SK-N-SH (cell line): ENCODE results near the gene DCST1. TPM values are rescaled to one million over a fixed set of nuclear protein-coding genes. Genes with fewer than 3 reads are reported as not detected.

ENCODE experiments used
- CTCF ChIA-PET: fragments of 300-600, 350-600 bp; formaldehyde crosslinking; extraction: SDS; loops from one replicate; lab custom pipeline; 2021; lab: Yijun Ruan, JAX
- POLR2A ChIA-PET: fragments of 350-600 bp; sonication (Branson Sonifier 250); formaldehyde crosslinking; extraction: SDS; loops from one replicate; lab custom pipeline; 2020; ENCODE audit warnings: antibody characterized with exemption, inconsistent platforms; lab: Yijun Ruan, JAX
- DNase-seq: peaks from one replicate; pipeline ENCODE4 v3.0.0; 2012
- H2AFZ ChIP-seq: fragments of 200-600 bp; sonication (generic); 2 replicates; pipeline ENCODE4 v1.8.1; 2016; ENCODE audit warnings: antibody characterized with exemption, mild to moderate bottlenecking, low read depth
- H3F3A ChIP-seq: fragments of 200-600 bp; sonication (generic); replicated peaks from 2 replicates; pipeline ENCODE3; 2016; ENCODE audit warnings: antibody characterized with exemption, mild to moderate bottlenecking; ENCODE audit not compliant: insufficient read depth
- H3K27ac ChIP-seq, 2 experiments: fragments of 200-500 bp in 1 of 2; fragments of 200-600 bp in 1 of 2; sonication (Bioruptor generic) in 1 of 2; sonication (generic), shearing (Covaris generic) in 1 of 2; 2 replicates each; pipeline versions ENCODE4 v1.5.1 to v1.6.1; 2014 to 2016; ENCODE audit warnings: low read depth in 2 of 2, inconsistent platforms in 1 of 2, low read length in 1 of 2, mild to moderate bottlenecking in 1 of 2, mixed read lengths in 1 of 2
- H3K27me3 ChIP-seq: fragments of 200-600 bp; sonication (generic), shearing (Covaris generic); 2 replicates; pipeline ENCODE4 v1.6.1; 2016; ENCODE audit warnings: mixed run types; ENCODE audit not compliant: insufficient read depth
- H3K36me3 ChIP-seq, 2 experiments: fragments of 200-500 bp in 1 of 2; fragments of 200-600 bp in 1 of 2; sonication (Bioruptor generic) in 1 of 2; sonication (generic) in 1 of 2; replicated peaks in 1 of 2; 2 replicates each; pipeline versions ENCODE3 to v1.5.1; 2014 to 2016; ENCODE audit warnings: low read length in 1 of 2, mild to moderate bottlenecking in 1 of 2; ENCODE audit not compliant: insufficient read depth in 2 of 2, control insufficient read depth in 1 of 2
- H3K4me1 ChIP-seq, 2 experiments: fragments of 200-500 bp in 1 of 2; fragments of 200-600 bp in 1 of 2; sonication (Bioruptor generic) in 1 of 2; sonication (generic), shearing (Covaris generic) in 1 of 2; 2 replicates each; pipeline versions ENCODE4 v1.5.1 to v1.6.1; 2014 to 2016; ENCODE audit warnings: low read depth in 1 of 2, low read length in 1 of 2, mixed run types in 1 of 2; ENCODE audit not compliant: insufficient read depth in 2 of 2, control insufficient read depth in 1 of 2
- H3K4me2 ChIP-seq: fragments of 200-600 bp; sonication (generic), shearing (Covaris generic); 2 replicates; pipeline ENCODE4 v1.6.1; 2017; ENCODE audit warnings: mixed run types
- H3K4me3 ChIP-seq, 2 experiments: fragments of 200-500 bp in 1 of 2; fragments of 200-600 bp in 1 of 2; sonication (Bioruptor generic) in 1 of 2; sonication (generic), shearing (Covaris generic) in 1 of 2; 2 replicates each; pipeline versions ENCODE4 v1.5.1 to v1.8.1; 2014 to 2016; ENCODE audit warnings: low read depth in 2 of 2, inconsistent platforms in 1 of 2, low read length in 1 of 2, mild to moderate bottlenecking in 1 of 2, mixed read lengths in 1 of 2, moderate library complexity in 1 of 2
- H3K79me2 ChIP-seq: fragments of 200-600 bp; sonication (generic); 2 replicates; pipeline ENCODE4 v1.8.1; 2017; ENCODE audit warnings: mild to moderate bottlenecking; ENCODE audit not compliant: insufficient read depth
- H3K9ac ChIP-seq: fragments of 200-600 bp; sonication (generic); 2 replicates; pipeline ENCODE4 v1.6.1; 2017; ENCODE audit warnings: mixed run types
- H3K9me2 ChIP-seq: fragments of 200-600 bp; sonication (generic); 2 replicates; pipeline ENCODE4 v1.6.1; 2017; ENCODE audit warnings: mixed run types
- H3K9me3 ChIP-seq: fragments of 200-600 bp; sonication (generic); 2 replicates; pipeline ENCODE4 v1.6.1; 2017; ENCODE audit warnings: mixed run types, mild to moderate bottlenecking, moderate library complexity
- H4K20me1 ChIP-seq: fragments of 200-600 bp; sonication (generic); 2 replicates; pipeline ENCODE4 v1.6.1; 2017; ENCODE audit warnings: mild to moderate bottlenecking, mixed run types; ENCODE audit not compliant: insufficient read depth
- EP300 ChIP-seq, 2 experiments: IDR thresholded peaks; 2 replicates each; pipeline versions ENCODE4 v1.4.0 to v1.6.1; 2012; ENCODE audit warnings: borderline replicate concordance in 1 of 2, low read depth in 1 of 2, low read length in 1 of 2
- IRF3 ChIP-seq: fragments of 150-350 bp; IDR thresholded peaks from 2 replicates; pipeline ENCODE4 v1.6.1; 2016; ENCODE audit warnings: mild to moderate bottlenecking, low read depth, low read length
- MXI1 ChIP-seq: IDR thresholded peaks from 2 replicates; pipeline ENCODE4 v1.6.1; 2012; ENCODE audit warnings: mild to moderate bottlenecking, low read depth, low read length, improper control_type of control experiment
- PBX3 ChIP-seq: IDR thresholded peaks from 2 replicates; pipeline ENCODE4; 2012
- POLR2AphosphoS5 ChIP-seq: IDR thresholded peaks from 2 replicates; pipeline ENCODE4 v1.6.1; 2012; ENCODE audit warnings: low read depth, low read length
- REST ChIP-seq: IDR thresholded peaks from 2 replicates; pipeline ENCODE4 v1.6.1; 2012; ENCODE audit warnings: mild to moderate bottlenecking, low read depth, low read length, moderate library complexity
- RFX5 ChIP-seq: IDR thresholded peaks from 2 replicates; pipeline ENCODE4 v1.6.1; 2012; ENCODE audit warnings: mild to moderate bottlenecking, improper control_type of control experiment, low read length
- RXRA ChIP-seq: IDR thresholded peaks from 2 replicates; pipeline ENCODE4 v1.4.0; 2012; ENCODE audit warnings: low read depth, mild to moderate bottlenecking, borderline replicate concordance
- SIN3A ChIP-seq: IDR thresholded peaks from 2 replicates; pipeline ENCODE4 v1.6.1; 2012; ENCODE audit warnings: low read depth, mild to moderate bottlenecking, low read length, moderate library complexity, borderline replicate concordance
- WGBS: methylation state at CpG from one replicate; pipeline ENCODE4 v1.1.6; 2017; ENCODE audit warnings: low lambda C conversion rate; 5-methylcytosine and 5-hydroxymethylcytosine counted together
- polyA plus RNA-seq, 3 experiments: library from polyadenylated mRNA; depleted of rRNA; stranded (reverse); fragments of >200 nt; gene quantifications; 2 replicates each; pipeline ENCODE4 v1.2.3, GENCODE V29; 2012

The DCST1 gene
- polyA plus RNA-seq, 1 of the 3 experiments (the other 2 are of a cell fraction) = not detected

GRCh38 chr1:155015527-155016230, 17.9 kb upstream of the DCST1 start (continued):
- TF ChIP-seq IRF3 (no peak), MXI1 (no peak)

- peaks cover 6% of the 10 kb centered on the region for H3F3A ChIP-seq
- POLR2A ChIA-PET = no interaction called here
- no peak overlapping the region for H3K4me2 ChIP-seq
- H4K20me1 ChIP-seq = no peaks in the 10 kb centered on the region
- 99% methylated on average over 24 of the region's 26 CpGs for WGBS
- H3K9me2 ChIP-seq = no peaks in the 10 kb centered on the region
- CTCF ChIA-PET = interaction anchor here (0.7 to 9.3 kb wide), 26 partner anchors 9 to 442 kb away, joined by 3 to 149 read pairs (median 8); partner anchors contain the start of genes ADAM15, DCST1, DCST2 and FLAD1
- H3K79me2 ChIP-seq = no peaks in the 10 kb centered on the region
- H3K9ac ChIP-seq = no peak overlapping the region
- H3K27me3 ChIP-seq = no peaks in the 10 kb centered on the region
- H2AFZ ChIP-seq = no peak overlapping the region
- TF ChIP-seq PBX3 (no peak), SIN3A (no peak), EP300 (IDR thresholded peaks at IDR 0.05; ENCODE audit: borderline replicate concordance in 1 of 2, low read depth in 1 of 2, low read length in 1 of 2) (no peak)
- TF ChIP-seq, all 33 proteins: peak for 0
- Histone ChIP-seq H3K4me3 (no peak overlapping the region), H3K4me1 (peaks cover 0 to 15% of the 10 kb centered on the region in 2 experiments; a peak in 1 of 4 replicates), H3K27ac (no peak overlapping the region), H3K9me3 (no peaks in the 10 kb centered on the region), H3K36me3 (peaks cover 0 to 22% of the 10 kb centered on the region in 2 experiments)
- no peak for DNase-seq
Observed at GRCh38 chr1:155016231-155016831, 17.3 kb upstream of the DCST1 start.

- H3F3A ChIP-seq = peaks cover 6% of the 10 kb centered on the region
- TF ChIP-seq RXRA (no peak), IRF3 (no peak), REST (no peak), MXI1 (peak; percentile 54; the same call in 1 of the 2 replicates), EP300 (IDR thresholded peaks at IDR 0.05; ENCODE audit: borderline replicate concordance in 1 of 2, low read depth in 1 of 2, low read length in 1 of 2) (no peak), POLR2AphosphoS5 (no peak), PBX3 (peak; percentile 7; the same call in 1 of the 2 replicates), RFX5 (no peak)
Observed at GRCh38 chr1:155017041-155017945, 16.3 kb upstream of the DCST1 start.

More at GRCh38 chr1:155017041-155017945, 16.3 kb upstream of the DCST1 start:
- no peaks in the 10 kb centered on the region for H3K27me3 ChIP-seq
- peak overlapping the region; percentile 45; the same call in 1 of the 2 replicates for H3K4me2 ChIP-seq
- H3K9ac ChIP-seq = no peak overlapping the region
- H2AFZ ChIP-seq = no peak overlapping the region
- POLR2A ChIA-PET = interaction anchor here (0.6 to 0.9 kb wide), 3 partner anchors 13 to 61 kb away, joined by 3 to 4 read pairs (median 3); partner anchors contain the start of genes PBXIP1 and PYGO2
- H3K4me3 ChIP-seq = peak overlapping the region; percentile 20 to 51; a peak in 2 of 4 replicates
- no peak overlapping the region for H3K27ac ChIP-seq
- no peaks in the 10 kb centered on the region for H3K9me2 ChIP-seq
- H3K4me1 ChIP-seq = peaks cover 0 to 6% of the 10 kb centered on the region in 2 experiments; a peak in 1 of 4 replicates
- CTCF ChIA-PET = interaction anchor here (0.6 to 9.3 kb wide), 46 partner anchors 8 to 461 kb away, joined by 3 to 149 read pairs (median 6); partner anchors contain the start of genes ADAM15, CKS1B, DCST1 and DCST2
- peak; percentile 93 for DNase-seq
- 29% methylated on average over 18 of the region's 49 CpGs for WGBS
- H3K36me3 ChIP-seq = peaks cover 0 to 22% of the 10 kb centered on the region in 2 experiments
- H3K79me2 ChIP-seq = no peaks in the 10 kb centered on the region
- no peaks in the 10 kb centered on the region for H4K20me1 ChIP-seq
- H3K9me3 ChIP-seq = no peaks in the 10 kb centered on the region
